Melanocyte of skin (primary cell): ENCODE measurements around the gene GMDS. TPM values are rescaled to one million over a fixed set of nuclear protein-coding genes. Genes with fewer than 3 reads are reported as not detected.

Source experiments
- total RNA-seq, 2 donors: library from RNA; depleted of rRNA; stranded (reverse); fragments of >200 nt; gene quantifications; 2 replicates each; pipeline ENCODE4 v1.2.3, GENCODE V29; 2012

GMDS gene
- total RNA-seq: 10 to 100 TPM in 1 of 2 donors, 1 to 10 TPM in 1; 7.2 to 16.3 TPM

GRCh38 chr6:2245103-2245876 lies at the start of gene GMDS:
Gene GMDS (minus strand): TSS chr6:2245605.

GRCh38 chr6:1609648-1610496 lies 635.5 kb downstream of the GMDS start, which contains the start of gene FOXC1:
Gene FOXC1 (plus strand): TSS chr6:1609915. CDS start chr6:1610446, 531 bp downstream.

